Measurements from ENCODE around the gene ZNF423.

DNA sequence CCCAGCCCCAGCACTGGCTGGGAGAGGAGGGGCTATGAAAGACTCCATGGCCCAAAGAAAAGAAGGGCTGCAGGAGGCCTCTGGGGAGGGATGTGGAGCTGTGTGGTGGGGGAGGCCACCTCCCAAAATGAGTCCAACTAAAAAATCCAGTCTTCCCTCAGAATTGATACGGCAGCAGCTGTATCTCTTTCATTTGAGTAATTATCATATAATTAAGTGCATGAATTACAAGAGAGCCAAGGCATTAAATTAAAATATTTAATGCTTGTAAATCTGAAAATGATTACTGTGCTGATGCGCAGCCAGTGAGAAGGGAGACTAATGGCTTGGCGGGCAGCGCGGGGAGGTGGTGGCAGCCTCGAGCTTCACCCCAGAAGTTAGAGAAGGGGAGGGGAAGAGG, 289.5 kb downstream of the ZNF423 start:
- no peak for TF ChIP-seq EZH2 (IDR thresholded peaks at IDR 0.05; ENCODE audit: low read depth, unreplicated experiment)
- TF ChIP-seq, protein P1, sequence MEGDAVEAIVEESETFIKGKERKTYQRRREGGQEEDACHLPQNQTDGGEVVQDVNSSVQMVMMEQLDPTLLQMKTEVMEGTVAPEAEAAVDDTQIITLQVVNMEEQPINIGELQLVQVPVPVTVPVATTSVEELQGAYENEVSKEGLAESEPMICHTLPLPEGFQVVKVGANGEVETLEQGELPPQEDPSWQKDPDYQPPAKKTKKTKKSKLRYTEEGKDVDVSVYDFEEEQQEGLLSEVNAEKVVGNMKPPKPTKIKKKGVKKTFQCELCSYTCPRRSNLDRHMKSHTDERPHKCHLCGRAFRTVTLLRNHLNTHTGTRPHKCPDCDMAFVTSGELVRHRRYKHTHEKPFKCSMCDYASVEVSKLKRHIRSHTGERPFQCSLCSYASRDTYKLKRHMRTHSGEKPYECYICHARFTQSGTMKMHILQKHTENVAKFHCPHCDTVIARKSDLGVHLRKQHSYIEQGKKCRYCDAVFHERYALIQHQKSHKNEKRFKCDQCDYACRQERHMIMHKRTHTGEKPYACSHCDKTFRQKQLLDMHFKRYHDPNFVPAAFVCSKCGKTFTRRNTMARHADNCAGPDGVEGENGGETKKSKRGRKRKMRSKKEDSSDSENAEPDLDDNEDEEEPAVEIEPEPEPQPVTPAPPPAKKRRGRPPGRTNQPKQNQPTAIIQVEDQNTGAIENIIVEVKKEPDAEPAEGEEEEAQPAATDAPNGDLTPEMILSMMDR (conservative IDR thresholded peaks at IDR 0.05; ENCODE audit: low read depth in 2 of 2): no peak
